GF-D8 (cell line): ENCODE results near the gene DCTN3.

Experiments
- DNase-seq: peaks from one replicate; lab custom pipeline; 2025; lab: John Stamatoyannopoulos, UW

Gene DCTN3

GRCh38 chr9:34620061-34620994 is at the start of gene DCTN3:
Gene DCTN3 (minus strand): TSS chr9:34620495. CDS start chr9:34620464, 31 bp downstream.
- DNase-seq, result peak; percentile 79

GRCh38 chr9:34665381-34666250 is 45.3 kb upstream of the DCTN3 start:
- DNase-seq, result no peak

- no peak for DNase-seq
These were observed 44.7 kb upstream of the DCTN3 start for GRCh38 chr9:34665067-34665380.

DNA sequence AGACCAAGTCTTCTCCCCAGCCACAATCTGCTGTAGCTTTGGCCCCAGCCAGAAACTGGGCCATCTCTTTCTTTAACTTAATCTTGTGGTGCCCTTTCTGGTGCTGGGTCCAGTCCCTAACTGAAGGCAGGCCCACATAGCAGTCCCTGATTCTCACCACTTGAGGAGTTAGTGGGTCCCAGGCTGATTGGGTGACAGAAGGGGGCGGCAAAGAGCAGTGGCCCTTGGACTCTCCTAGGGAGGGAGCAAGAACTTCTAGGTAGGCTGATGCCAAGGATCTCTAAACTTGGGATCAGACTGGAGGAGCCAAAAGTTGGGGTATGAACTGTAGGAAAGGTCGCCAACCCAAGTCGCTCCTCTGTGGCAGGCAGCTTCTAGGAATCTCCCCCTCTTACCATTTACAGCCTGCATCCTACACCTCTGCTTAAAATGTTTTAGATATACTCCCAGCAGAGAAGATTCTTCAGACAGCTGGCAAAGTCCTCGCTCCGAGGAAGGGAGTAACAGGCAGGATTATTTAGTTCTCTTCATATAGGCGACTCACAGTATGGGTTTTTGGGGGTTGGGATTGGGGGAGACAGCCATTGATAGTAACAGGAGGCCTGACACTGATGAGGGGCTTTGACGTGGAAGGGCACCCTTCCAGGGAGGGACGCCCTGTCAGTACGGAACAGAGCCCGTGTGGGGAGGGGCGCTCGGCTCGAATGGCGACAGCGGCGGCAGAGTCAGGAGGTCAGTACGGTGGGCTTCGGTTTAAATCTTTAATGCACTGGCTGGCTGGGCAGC is 44.2 kb upstream of the DCTN3 start:
- no peak for DNase-seq

DNA sequence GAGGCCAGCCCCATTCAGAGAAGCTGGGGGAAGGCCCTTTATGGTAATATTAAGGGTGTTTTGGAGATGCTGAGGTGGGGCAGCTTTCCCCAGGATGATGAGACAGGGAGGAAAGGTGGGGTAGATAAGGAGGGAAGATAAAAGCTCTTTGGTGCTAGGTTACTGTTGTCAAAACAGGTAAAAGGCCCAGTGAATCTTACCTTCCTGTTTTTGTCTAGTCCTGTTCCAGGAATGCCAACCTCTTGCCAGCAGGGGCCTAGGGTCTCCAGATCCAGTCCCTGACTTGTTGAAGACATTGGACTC is 43.0 kb upstream of the DCTN3 start:
- DNase-seq, result no peak

DNA sequence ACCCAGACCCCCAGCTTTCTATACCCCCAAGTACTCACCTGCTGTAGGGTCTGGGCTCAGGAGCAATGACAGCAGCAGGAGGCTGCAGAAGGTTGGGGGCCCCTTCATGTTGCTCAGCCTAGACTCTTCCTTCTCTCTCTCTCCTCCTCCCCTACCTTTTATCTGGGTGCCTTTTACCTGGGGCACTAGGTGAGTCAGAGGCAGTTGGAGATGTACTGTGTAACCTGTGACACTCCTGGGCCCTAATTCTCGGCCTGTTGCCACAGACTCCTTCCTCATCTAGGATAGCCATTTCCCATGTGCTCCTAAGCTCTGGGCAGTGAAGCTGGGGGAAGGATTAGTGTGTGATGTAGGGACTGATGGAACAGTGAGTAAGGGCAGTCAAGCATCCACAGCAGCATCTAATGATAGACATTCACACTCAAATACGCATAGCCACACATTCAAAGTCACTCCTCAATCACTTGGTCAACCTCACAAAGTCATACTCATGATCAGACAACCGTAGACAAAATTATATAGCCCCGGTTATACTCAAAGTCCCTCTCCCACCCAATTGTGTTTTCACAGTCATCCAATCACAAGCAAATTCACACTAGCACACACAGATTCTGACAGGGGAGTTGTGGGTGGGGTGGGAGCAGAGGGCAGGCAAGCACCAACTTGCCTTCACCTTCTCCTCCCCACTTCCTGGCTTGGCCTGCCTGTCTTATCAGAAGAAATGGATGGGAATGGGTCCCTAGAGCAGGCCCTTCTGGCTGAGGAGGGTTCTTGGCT is 42.4 kb upstream of the DCTN3 start, which contains the start of gene CCL27:
Gene CCL27 (minus strand): TSS at position 132 of the 777 bp plus-strand sequence. CDS start 24 bp downstream, at position 108.
- DNase-seq, result no peak

DNA sequence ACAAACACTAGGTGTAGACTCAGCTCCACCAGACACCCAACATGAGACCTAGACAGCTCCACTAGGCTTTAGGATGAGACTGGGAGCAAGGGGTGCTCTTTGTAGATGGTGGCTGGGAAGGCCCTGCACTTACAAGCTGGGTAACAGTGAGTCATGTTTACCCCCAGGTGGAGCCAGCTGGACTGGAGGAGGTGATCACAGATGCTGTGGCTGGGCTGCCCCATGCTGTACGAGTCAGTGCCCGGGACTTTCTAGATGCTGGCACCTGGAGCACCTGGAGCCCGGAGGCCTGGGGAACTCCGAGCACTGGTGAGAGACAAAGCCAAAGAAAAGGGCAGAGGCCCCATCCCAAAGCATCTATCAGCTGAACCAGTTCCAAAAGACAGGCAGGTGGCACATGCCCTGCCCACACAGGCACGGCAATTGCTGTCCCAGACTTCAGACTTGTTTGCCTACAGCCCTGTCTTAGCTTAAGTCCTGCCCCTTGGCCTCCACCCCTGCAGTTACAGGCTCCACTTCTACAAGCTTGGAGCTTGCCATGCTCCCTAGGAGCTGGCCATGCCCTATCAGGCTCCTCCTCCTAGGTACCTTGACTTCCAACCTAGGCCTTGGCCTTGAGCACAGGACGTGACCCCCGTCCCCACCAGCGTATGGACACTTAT is 39.4 kb upstream of the DCTN3 start:
- no peak for DNase-seq

GRCh38 chr9:34658461-34658860 is 38.2 kb upstream of the DCTN3 start:
- no peak for DNase-seq

DNA sequence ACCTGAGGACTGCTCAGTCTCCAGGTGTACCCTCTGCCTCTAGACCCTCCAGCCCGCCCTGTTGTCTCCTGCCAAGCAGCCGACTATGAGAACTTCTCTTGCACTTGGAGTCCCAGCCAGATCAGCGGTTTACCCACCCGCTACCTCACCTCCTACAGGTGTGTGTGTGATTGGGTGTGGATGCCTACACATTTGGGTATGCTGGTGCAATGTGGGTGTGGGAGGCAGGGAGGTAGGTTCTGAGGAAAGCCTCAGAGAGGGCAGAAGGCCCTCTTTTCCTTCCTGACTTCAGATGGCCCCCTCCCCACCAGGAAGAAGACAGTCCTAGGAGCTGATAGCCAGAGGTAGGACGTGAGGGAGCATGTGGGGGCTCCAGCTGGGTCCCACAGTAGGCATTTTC is 36.7 kb upstream of the DCTN3 start:
- DNase-seq, result no peak

GRCh38 chr9:34655394-34655793 is 35.1 kb upstream of the DCTN3 start:
- no peak for DNase-seq

DNA sequence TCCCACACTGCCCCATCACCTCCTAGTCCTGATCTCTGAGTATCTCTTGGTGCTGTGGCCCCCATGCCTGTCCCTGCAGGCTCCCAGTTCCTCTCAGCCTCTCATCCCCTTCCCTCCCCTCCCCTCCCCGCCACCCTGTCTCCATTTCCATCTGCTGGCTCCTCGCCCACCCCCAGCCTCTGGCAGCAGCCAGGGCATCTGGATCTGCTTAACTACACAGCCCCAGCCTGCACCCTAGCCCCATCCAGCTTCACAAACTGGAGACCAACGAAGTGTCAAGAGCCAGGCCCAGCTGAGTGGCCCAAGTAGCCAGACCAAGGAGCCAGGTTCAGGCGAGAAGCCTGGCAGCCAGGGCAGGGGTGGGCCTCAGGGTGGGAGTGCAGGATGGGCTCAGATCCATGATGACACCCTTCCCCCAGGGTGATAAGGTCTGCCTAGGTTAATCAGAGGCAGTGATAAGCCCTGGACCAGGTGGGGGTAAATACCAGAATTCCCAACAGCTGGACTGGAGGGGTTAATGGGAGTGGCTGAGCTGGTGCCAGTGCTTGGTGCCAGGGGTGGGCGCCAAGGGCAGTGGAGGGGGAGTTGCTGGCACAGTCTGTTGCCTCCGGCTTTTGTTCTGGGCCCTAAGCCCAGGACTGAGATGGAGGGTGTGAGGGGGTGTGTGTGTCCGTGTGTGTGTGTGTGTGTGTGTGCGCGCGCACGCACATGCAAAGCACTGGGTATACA is 34.2 kb upstream of the DCTN3 start:
- DNase-seq, result no peak

DNA sequence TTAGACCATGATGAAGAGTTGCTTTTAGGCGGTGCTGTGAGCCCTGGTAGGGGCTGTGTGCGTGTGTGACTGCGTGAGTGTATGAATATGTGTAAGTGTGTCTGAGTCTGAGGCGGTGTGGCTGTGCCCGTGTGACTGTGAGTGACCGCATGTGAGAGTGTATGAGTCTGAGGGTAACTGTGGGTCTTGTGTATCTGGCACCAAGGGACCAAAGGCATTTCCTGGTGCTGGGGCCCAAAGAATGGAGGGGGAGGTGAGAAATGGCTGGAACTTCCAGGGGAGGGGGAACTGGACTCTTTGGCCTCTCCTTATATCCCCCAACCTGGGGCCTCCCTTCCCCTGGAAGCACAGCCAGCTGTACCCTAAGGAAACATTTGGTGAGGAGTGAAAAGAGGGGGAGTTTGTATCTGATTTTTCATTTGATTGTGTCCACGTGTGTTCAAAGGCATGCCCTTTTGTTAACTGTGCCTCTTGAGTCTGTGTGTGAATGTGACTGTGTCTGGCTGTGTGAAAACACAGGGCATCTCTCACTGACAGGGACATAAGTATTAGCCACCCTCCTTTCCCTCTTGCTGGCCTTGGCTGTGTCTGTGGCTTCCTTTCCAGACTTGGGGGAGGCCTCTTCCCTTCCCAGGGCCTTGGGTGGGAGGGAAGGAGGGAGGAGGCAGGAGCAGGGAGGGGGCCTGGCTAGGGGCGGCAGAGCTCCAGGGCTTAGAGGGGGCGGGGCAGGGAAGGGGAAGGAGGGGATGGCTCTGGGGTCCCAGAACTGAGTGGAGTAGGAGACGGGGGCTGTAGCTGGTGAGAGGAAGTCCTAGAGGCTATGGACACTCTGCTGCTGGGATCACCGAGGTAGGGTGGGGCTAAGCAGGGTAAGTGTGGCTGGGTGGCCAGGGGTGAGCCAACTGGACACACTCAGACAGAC is 33.1 kb upstream of the DCTN3 start:
- DNase-seq, result no peak

- DNase-seq, result no peak
These were observed 32.3 kb upstream of the DCTN3 start for GRCh38 chr9:34652602-34653000.

GRCh38 chr9:34651876-34652601 is 31.7 kb upstream of the DCTN3 start, which contains the start of gene IL11RA:
Gene IL11RA (plus strand): TSS chr9:34652185. CDS start chr9:34655218, 3,033 bp downstream.
- no peak for DNase-seq

DNA sequence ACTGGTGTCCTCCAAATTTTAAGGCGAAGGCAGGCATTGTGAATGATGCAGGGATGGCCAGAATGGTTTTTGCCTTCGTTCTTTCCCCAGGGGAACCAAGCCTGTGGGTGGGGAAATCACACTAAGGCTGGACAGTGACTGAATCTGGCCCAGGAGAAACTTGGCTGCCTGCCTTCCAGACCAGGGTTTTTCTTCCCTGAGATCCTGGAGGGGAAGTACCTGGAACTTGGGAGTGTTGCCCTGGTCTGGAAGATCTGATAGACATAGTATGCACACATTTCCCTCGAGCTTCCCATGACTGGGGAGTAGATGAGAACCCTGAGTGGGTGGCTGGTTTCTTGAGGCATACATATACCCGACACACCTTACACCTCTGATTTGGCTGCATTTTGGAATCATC is 31.0 kb upstream of the DCTN3 start:
- no peak for DNase-seq

DNA sequence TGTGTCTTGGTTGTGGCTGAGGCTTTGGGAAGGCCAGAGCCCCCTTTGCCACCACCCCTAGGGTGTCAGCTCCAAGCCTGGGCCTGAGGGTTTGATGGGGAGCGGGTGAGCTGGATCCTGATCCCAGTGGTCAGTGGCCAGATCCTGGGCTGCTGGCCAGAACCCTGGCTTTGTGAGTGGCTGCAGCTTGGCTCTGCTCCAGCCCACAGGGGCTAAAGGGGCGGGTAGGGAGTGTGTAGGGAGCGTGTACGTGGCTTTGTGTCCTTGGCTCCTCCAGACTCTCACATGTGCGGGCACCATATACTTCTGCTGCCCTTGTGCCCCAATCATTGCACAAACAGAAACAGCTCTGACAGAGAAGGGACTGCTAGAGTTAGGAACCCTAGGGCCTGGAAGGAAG is 30.5 kb upstream of the DCTN3 start:
- DNase-seq, result no peak

DNA sequence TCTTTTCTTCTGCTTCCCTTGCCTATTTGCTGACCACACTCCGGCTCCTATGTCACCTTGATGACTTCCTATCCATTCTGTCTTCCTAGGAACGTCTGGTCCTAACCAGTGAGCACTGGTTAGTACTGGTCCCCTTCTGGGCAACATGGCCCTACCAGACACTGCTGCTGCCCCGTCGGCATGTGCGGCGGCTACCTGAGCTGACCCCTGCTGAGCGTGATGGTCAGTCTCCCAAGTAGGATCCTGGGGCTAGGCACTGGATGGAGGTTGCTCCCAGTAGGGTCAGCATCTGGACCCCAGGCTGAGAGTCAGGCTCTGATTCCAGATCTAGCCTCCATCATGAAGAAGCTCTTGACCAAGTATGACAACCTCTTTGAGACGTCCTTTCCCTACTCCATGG is 28.4 kb upstream of the DCTN3 start:
- DNase-seq, result no peak

DNA sequence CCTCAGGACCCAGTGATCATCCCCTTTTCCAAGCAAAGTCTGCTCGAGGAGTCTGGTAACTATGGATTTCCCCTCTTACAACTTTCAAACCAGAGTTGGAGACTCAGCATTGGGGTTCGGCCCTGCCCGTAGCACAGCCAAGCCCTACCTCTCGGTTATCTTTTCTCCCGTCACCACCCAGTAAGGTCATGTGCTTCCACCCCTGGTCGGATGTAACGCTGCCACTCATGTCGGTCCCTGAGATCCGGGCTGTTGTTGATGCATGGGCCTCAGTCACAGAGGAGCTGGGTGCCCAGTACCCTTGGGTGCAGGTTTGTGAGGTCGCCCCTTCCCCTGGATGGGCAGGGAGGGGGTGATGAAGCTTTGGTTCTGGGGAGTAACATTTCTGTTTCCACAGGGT is 27.4 kb upstream of the DCTN3 start:
- DNase-seq, result no peak

DNA sequence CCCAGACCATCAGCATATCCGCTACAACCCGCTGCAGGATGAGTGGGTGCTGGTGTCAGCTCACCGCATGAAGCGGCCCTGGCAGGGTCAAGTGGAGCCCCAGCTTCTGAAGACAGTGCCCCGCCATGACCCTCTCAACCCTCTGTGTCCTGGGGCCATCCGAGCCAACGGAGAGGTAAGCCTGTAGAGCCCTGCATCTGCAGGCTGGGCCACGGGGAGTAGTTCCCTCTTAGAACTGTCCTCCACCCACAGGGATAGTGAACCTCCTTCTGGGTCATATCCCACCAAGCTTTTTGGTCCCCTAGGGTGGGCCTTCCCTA is 26.7 kb upstream of the DCTN3 start:
- DNase-seq, result no peak
